ENCODE results near the gene WIPF1.

WIPF1 gene

GRCh38 chr2:174611854-174612253 is 14.2 kb upstream of the WIPF1 start:
- no peak for DNase-seq (ENCODE audit: low spot score)
- TF ChIP-seq CTCF (IDR thresholded peaks at IDR 0.05; ENCODE audit: poor library complexity, severe bottlenecking) = no peak
- no peak for ATAC-seq (ENCODE audit: low read depth)
- H3K4me3 ChIP-seq (ENCODE audit: severe bottlenecking) = no peak overlapping the region
- peaks cover 32% of the 10 kb centered on the region for H3K4me1 ChIP-seq (ENCODE audit: insufficient read depth, poor library complexity, severe bottlenecking)
- H3K36me3 ChIP-seq (ENCODE audit: low read depth) = no peaks in the 10 kb centered on the region
- no peaks in the 10 kb centered on the region for H3K27me3 ChIP-seq (ENCODE audit: insufficient read depth, poor library complexity, severe bottlenecking)
- H3K27ac ChIP-seq (ENCODE audit: poor library complexity, severe bottlenecking) = no peak overlapping the region
- no peaks in the 10 kb centered on the region for H3K9me3 ChIP-seq (ENCODE audit: severe bottlenecking)

GRCh38 chr2:174611006-174611405 is 13.4 kb upstream of the WIPF1 start:
- ATAC-seq (ENCODE audit: low read depth) = no peak

GRCh38 chr2:174610243-174610995 is 12.8 kb upstream of the WIPF1 start:
- H3K27ac ChIP-seq (ENCODE audit: poor library complexity, severe bottlenecking) = no peak overlapping the region

More at GRCh38 chr2:174611006-174611405, 13.4 kb upstream of the WIPF1 start:
- Histone ChIP-seq H3K27ac (ENCODE audit: poor library complexity, severe bottlenecking) (no peak overlapping the region), H3K27me3 (ENCODE audit: insufficient read depth, poor library complexity, severe bottlenecking) (no peaks in the 10 kb centered on the region), H3K9me3 (ENCODE audit: severe bottlenecking) (no peaks in the 10 kb centered on the region), H3K4me3 (ENCODE audit: severe bottlenecking) (no peak overlapping the region), H3K4me1 (ENCODE audit: insufficient read depth, poor library complexity, severe bottlenecking) (peaks cover 34% of the 10 kb centered on the region), H3K36me3 (ENCODE audit: low read depth) (no peaks in the 10 kb centered on the region)
- no peak for TF ChIP-seq CTCF (IDR thresholded peaks at IDR 0.05; ENCODE audit: poor library complexity, severe bottlenecking)
- DNase-seq (ENCODE audit: low spot score) = no peak

GRCh38 chr2:174609261-174609660 is 11.7 kb upstream of the WIPF1 start:
- TF ChIP-seq CTCF (IDR thresholded peaks at IDR 0.05; ENCODE audit: poor library complexity, severe bottlenecking) = no peak
- Histone ChIP-seq H3K27ac (ENCODE audit: poor library complexity, severe bottlenecking) (no peak overlapping the region), H3K27me3 (ENCODE audit: insufficient read depth, poor library complexity, severe bottlenecking) (no peaks in the 10 kb centered on the region), H3K4me3 (ENCODE audit: severe bottlenecking) (no peak overlapping the region), H3K36me3 (ENCODE audit: low read depth) (no peaks in the 10 kb centered on the region), H3K4me1 (ENCODE audit: insufficient read depth, poor library complexity, severe bottlenecking) (peaks cover 20% of the 10 kb centered on the region), H3K9me3 (ENCODE audit: severe bottlenecking) (no peaks in the 10 kb centered on the region)
- ATAC-seq (ENCODE audit: low read depth) = no peak
- no peak for DNase-seq (ENCODE audit: low spot score)

More at GRCh38 chr2:174610243-174610995, 12.8 kb upstream of the WIPF1 start:
- Histone ChIP-seq H3K36me3 (ENCODE audit: low read depth) (no peaks in the 10 kb centered on the region), H3K27me3 (ENCODE audit: insufficient read depth, poor library complexity, severe bottlenecking) (no peaks in the 10 kb centered on the region), H3K9me3 (ENCODE audit: severe bottlenecking) (no peaks in the 10 kb centered on the region), H3K4me1 (ENCODE audit: insufficient read depth, poor library complexity, severe bottlenecking) (peaks cover 31% of the 10 kb centered on the region), H3K4me3 (ENCODE audit: severe bottlenecking) (no peak overlapping the region)
- ATAC-seq (ENCODE audit: low read depth) = no peak
- DNase-seq (ENCODE audit: low spot score) = no peak
- no peak for TF ChIP-seq CTCF (IDR thresholded peaks at IDR 0.05; ENCODE audit: poor library complexity, severe bottlenecking)

- no peaks in the 10 kb centered on the region for H3K9me3 ChIP-seq (ENCODE audit: severe bottlenecking)
- no peaks in the 10 kb centered on the region for H3K36me3 ChIP-seq (ENCODE audit: low read depth)
- no peak overlapping the region for H3K27ac ChIP-seq (ENCODE audit: poor library complexity, severe bottlenecking)
- H3K4me3 ChIP-seq (ENCODE audit: severe bottlenecking) = no peak overlapping the region
- ATAC-seq (ENCODE audit: low read depth) (no peak), DNase-seq (ENCODE audit: low spot score) (no peak)
- TF ChIP-seq CTCF (IDR thresholded peaks at IDR 0.05; ENCODE audit: poor library complexity, severe bottlenecking) = no peak
- H3K27me3 ChIP-seq (ENCODE audit: insufficient read depth, poor library complexity, severe bottlenecking) = no peaks in the 10 kb centered on the region
- peaks cover 17% of the 10 kb centered on the region for H3K4me1 ChIP-seq (ENCODE audit: insufficient read depth, poor library complexity, severe bottlenecking)
Observed at GRCh38 chr2:174608866-174609214, 11.2 kb upstream of the WIPF1 start.
